Stimulated activated CD4-positive, alpha-beta T cell treated with anti-CD3 and anti-CD28 coated beads, Interleukin-2, amount 100 ng/mL, for 4 hours (primary cell): ENCODE data around the gene DISP1.
A peak's percentile ranks its signal among the peaks of the same experiment; 100 is the strongest.
"Not testable (repeated sequence)": the region's sequence is repeated elsewhere in the genome, so short reads cannot be mapped to it uniquely, and the experiment has no call there.

ENCODE experiments used
- DNase-seq: peaks from one replicate; pipeline ENCODE4 v3.0.0-alpha.2; 2020; ENCODE audit warnings: low read depth

DISP1 gene

GRCh38 chr1:222798116-222798515, 16.7 kb upstream of the DISP1 start:
- DNase-seq: peak; percentile 20

GRCh38 chr1:222798975-222799374, 15.9 kb upstream of the DISP1 start:
- DNase-seq: no peak

GRCh38 chr1:222801067-222801466, 13.8 kb upstream of the DISP1 start:
- no peak for DNase-seq

GRCh38 chr1:222811671-222812070, 3.2 kb upstream of the DISP1 start:
- no peak for DNase-seq

GRCh38 chr1:222813866-222814535, 838 bp upstream of the DISP1 start:
- no peak for DNase-seq

GRCh38 chr1:222815440-222815765, 564 bp downstream of the DISP1 start:
- DNase-seq: no peak

- no peak for DNase-seq
Observed at GRCh38 chr1:222817529-222817928, 2.7 kb downstream of the DISP1 start.

- DNase-seq: no peak
Observed at GRCh38 chr1:222818171-222818570, 3.3 kb downstream of the DISP1 start.

GRCh38 chr1:222820171-222820712, 5.4 kb downstream of the DISP1 start:
- no peak for DNase-seq

GRCh38 chr1:222821239-222821638, 6.4 kb downstream of the DISP1 start:
- DNase-seq: no peak

GRCh38 chr1:222823695-222824094, 8.9 kb downstream of the DISP1 start:
- DNase-seq: no peak

GRCh38 chr1:222824641-222825040, 9.8 kb downstream of the DISP1 start:
- DNase-seq: no peak

GRCh38 chr1:222828939-222829338, 14.1 kb downstream of the DISP1 start:
- no peak for DNase-seq

GRCh38 chr1:222829868-222830267, 15.0 kb downstream of the DISP1 start:
- no peak for DNase-seq

- DNase-seq: no peak
Observed at GRCh38 chr1:222833356-222833876, 18.6 kb downstream of the DISP1 start.

- no peak for DNase-seq
Observed at GRCh38 chr1:222843469-222844410, 28.9 kb downstream of the DISP1 start.

- DNase-seq: no peak
Observed at GRCh38 chr1:222844411-222844779, 29.6 kb downstream of the DISP1 start.

- no peak for DNase-seq
Observed at GRCh38 chr1:222845763-222846162, 30.9 kb downstream of the DISP1 start.

GRCh38 chr1:222850550-222850949, 35.7 kb downstream of the DISP1 start:
- DNase-seq: not testable (repeated sequence)

GRCh38 chr1:222852326-222852725, 37.5 kb downstream of the DISP1 start:
- DNase-seq: no peak

GRCh38 chr1:222861062-222861461, 46.2 kb downstream of the DISP1 start:
- DNase-seq: no peak
